ENCODE measurements around the gene KIAA0586.
A peak's percentile ranks its signal among the peaks of the same experiment; 100 is the strongest.
"Not testable (repeated sequence)": the region's sequence is repeated elsewhere in the genome, so short reads cannot be mapped to it uniquely, and the experiment has no call there.

Gene KIAA0586

GRCh38 chr14:58553959-58554358 lies 126.4 kb downstream of the KIAA0586 start:
- no peak for DNase-seq

GRCh38 chr14:58555647-58556046 lies 128.1 kb downstream of the KIAA0586 start:
- no peak for DNase-seq

GRCh38 chr14:58557242-58557641 lies 129.7 kb downstream of the KIAA0586 start:
- DNase-seq: no peak

- no peak for DNase-seq
Measured at GRCh38 chr14:58560208-58560607, 132.7 kb downstream of the KIAA0586 start.

GRCh38 chr14:58562141-58562540 lies 134.6 kb downstream of the KIAA0586 start:
- no peak for DNase-seq

GRCh38 chr14:58563978-58564377 lies 136.5 kb downstream of the KIAA0586 start:
- no peak for DNase-seq

- DNase-seq: no peak
Measured at GRCh38 chr14:58565832-58566231, 138.3 kb downstream of the KIAA0586 start.

- DNase-seq: no peak
Measured at GRCh38 chr14:58566979-58567378, 139.5 kb downstream of the KIAA0586 start.

GRCh38 chr14:58568322-58568721 lies 140.8 kb downstream of the KIAA0586 start:
- no peak for DNase-seq

GRCh38 chr14:58571256-58571655 lies 143.7 kb downstream of the KIAA0586 start:
- no peak for DNase-seq

- peak; percentile 62 for DNase-seq
Measured at GRCh38 chr14:58571769-58572472, 144.4 kb downstream of the KIAA0586 start.

GRCh38 chr14:58572473-58572853 lies 144.9 kb downstream of the KIAA0586 start:
- no peak for DNase-seq

- no peak for DNase-seq
Measured at GRCh38 chr14:58572863-58573262, 145.3 kb downstream of the KIAA0586 start.

- no peak for DNase-seq
Measured at GRCh38 chr14:58574623-58575022, 147.1 kb downstream of the KIAA0586 start.

- no peak for DNase-seq
Measured at GRCh38 chr14:58575956-58576355, 148.4 kb downstream of the KIAA0586 start.

GRCh38 chr14:58580035-58580434 lies 152.5 kb downstream of the KIAA0586 start:
- DNase-seq: not testable (repeated sequence)

- DNase-seq: not testable (repeated sequence)
Measured at GRCh38 chr14:58581389-58581788, 153.9 kb downstream of the KIAA0586 start.

- no peak for DNase-seq
Measured at GRCh38 chr14:58584383-58584782, 156.9 kb downstream of the KIAA0586 start.

- DNase-seq: no peak
Measured at GRCh38 chr14:58587271-58587670, 159.8 kb downstream of the KIAA0586 start.

GRCh38 chr14:58588321-58588720 lies 160.8 kb downstream of the KIAA0586 start:
- not testable (repeated sequence) for DNase-seq

- DNase-seq: no peak
Measured at GRCh38 chr14:58593977-58594376, 166.5 kb downstream of the KIAA0586 start.

GRCh38 chr14:58597041-58597440 lies 169.5 kb downstream of the KIAA0586 start:
- no peak for DNase-seq

- no peak for DNase-seq
Measured at GRCh38 chr14:58598028-58598803, 170.7 kb downstream of the KIAA0586 start.

GRCh38 chr14:58598804-58599525 lies 171.4 kb downstream of the KIAA0586 start:
- no peak for DNase-seq
